Measurements from ENCODE around the gene ARL8A.
A peak's percentile ranks its signal among the peaks of the same experiment; 100 is the strongest.
"Not testable (repeated sequence)": the region's sequence is repeated elsewhere in the genome, so short reads cannot be mapped to it uniquely, and the experiment has no call there.

ARL8A gene

GRCh38 chr1:202144402-202145067, at the start of gene ARL8A:
ARL8A (minus strand) TSS chr1:202144737; CDS start chr1:202144572, 165 bp downstream.
- DNase-seq (ENCODE audit: low read depth), result peak; percentile 59

GRCh38 chr1:202194328-202194648, 49.8 kb upstream of the ARL8A start:
- DNase-seq (ENCODE audit: low read depth), result no peak

GRCh38 chr1:202193614-202194327, 49.2 kb upstream of the ARL8A start, which contains the start of gene LGR6:
LGR6 (plus strand) TSS chr1:202193799; CDS start chr1:202193990, 191 bp downstream.
- no peak for DNase-seq (ENCODE audit: low read depth)

- peak; percentile 57 for DNase-seq (ENCODE audit: low read depth)
These were observed 48.5 kb upstream of the ARL8A start for GRCh38 chr1:202192770-202193613.

DNA sequence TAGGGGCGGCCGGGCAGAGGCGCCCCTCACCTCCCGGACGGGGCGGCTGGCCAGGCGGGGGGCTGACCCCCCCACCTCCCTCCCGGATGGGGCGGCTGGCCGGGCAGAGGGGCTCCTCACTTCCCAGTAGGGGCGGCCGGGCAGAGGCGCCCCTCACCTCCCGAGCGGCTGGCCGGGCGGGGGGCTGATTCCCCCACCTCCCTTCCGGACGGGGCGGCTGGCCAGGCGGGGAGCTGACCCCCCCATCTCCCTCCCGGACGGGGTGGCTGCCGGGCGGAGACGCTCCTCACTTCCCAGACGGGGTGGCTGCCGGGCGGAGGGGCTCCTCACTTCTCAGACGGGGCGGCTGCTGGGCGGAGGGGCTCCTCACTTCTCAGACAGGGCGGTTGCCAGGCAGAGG, 46.9 kb upstream of the ARL8A start:
- DNase-seq (ENCODE audit: low read depth), result not testable (repeated sequence)

DNA sequence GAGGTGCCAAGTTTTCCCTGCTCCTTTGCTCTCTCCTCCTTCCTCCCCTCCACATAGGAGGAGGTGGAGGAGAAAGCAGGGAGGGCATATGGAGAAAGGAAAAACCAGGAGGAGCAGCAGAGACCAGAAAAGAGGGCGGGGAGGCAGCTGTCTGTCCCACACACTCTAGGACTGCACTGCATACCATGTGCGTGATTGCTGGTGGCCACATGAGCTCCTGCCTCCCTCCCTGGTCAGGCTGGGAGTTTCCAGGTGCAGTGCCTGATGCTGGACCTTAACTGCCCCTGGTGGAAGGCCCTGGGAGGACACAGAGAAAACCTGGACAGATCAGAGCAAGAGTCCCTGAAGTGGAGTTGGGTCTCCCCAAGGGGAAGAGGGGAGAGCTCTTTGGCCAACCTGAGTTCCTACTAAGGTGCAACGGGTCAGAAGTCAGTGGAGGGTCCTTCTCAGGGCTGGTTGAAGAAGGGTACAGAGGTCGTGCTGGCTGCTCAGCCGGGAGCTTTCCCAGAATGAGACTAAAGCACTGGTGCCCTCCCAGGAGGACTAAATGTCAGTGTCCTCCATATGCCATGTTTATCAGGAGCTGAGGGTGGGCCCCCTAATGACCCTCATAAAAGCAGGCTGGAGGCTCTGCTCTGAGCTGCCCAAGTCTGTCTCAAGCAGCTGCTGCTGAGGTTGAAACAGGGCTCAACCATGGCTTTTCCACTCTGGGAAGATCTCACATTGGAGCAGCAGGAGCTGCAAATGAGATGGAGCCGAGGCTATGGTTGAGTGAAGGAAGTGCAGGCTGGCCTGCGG, 45.6 kb upstream of the ARL8A start:
- DNase-seq (ENCODE audit: low read depth), result peak; percentile 31

GRCh38 chr1:202189001-202189790, 44.7 kb upstream of the ARL8A start:
- DNase-seq (ENCODE audit: low read depth), result peak; percentile 66

- no peak for DNase-seq (ENCODE audit: low read depth)
These were observed 43.3 kb upstream of the ARL8A start for GRCh38 chr1:202187697-202188407.

- no peak for DNase-seq (ENCODE audit: low read depth)
These were observed 42.6 kb upstream of the ARL8A start for GRCh38 chr1:202187041-202187671.

- no peak for DNase-seq (ENCODE audit: low read depth)
These were observed 41.8 kb upstream of the ARL8A start for GRCh38 chr1:202186327-202186726.

- peak; percentile 84 for DNase-seq (ENCODE audit: low read depth)
These were observed 40.4 kb upstream of the ARL8A start for GRCh38 chr1:202184750-202185460.

- DNase-seq (ENCODE audit: low read depth), result no peak
These were observed 37.7 kb upstream of the ARL8A start for GRCh38 chr1:202182040-202182877.

- DNase-seq (ENCODE audit: low read depth), result no peak
These were observed 37.0 kb upstream of the ARL8A start for GRCh38 chr1:202181586-202181985.

GRCh38 chr1:202180751-202181139, 36.2 kb upstream of the ARL8A start:
- DNase-seq (ENCODE audit: low read depth), result not testable (repeated sequence)

- no peak for DNase-seq (ENCODE audit: low read depth)
These were observed 35.6 kb upstream of the ARL8A start for GRCh38 chr1:202179828-202180750.

GRCh38 chr1:202176949-202177927, 32.7 kb upstream of the ARL8A start:
- no peak for DNase-seq (ENCODE audit: low read depth)
